GM19035 (cell line): ENCODE data around the gene RFX7.
"Not testable (repeated sequence)": the region's sequence is repeated elsewhere in the genome, so short reads cannot be mapped to it uniquely, and the experiment has no call there.

ENCODE experiments used
- ATAC-seq: cut with Tn5 transposase; IDR thresholded peaks from one replicate; pipeline ENCODE4 v1.9.1; 2021; ENCODE audit not compliant: unreplicated experiment

The RFX7 gene

GRCh38 chr15:56243163-56244037, at the start of gene RFX7:
RFX7 (minus strand) TSS chr15:56243879; CDS start chr15:56243285, 594 bp downstream.
- peak; percentile 49 for ATAC-seq

GRCh38 chr15:56292546-56293316, 49.1 kb upstream of the RFX7 start:
- no peak for ATAC-seq

DNA sequence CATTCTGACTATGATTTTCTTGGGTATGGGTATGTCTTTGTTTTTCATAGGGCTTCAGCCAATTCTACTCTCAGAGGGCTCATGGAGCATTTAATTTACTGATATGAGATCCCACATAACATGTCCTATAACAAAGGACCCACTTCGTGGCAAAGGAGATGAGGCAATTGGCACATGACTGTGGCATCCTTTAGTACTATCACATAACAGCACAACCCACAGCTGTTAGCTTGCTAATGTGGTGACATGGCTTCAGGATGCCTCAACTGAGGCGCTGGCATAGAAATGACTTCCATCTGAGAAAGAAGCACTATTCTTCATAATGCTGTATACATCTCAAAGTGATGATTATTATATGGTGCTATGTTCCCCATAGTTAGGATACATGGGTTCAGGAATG, 48.1 kb upstream of the RFX7 start:
- ATAC-seq: no peak

GRCh38 chr15:56286213-56286612, 42.5 kb upstream of the RFX7 start:
- ATAC-seq: no peak

DNA sequence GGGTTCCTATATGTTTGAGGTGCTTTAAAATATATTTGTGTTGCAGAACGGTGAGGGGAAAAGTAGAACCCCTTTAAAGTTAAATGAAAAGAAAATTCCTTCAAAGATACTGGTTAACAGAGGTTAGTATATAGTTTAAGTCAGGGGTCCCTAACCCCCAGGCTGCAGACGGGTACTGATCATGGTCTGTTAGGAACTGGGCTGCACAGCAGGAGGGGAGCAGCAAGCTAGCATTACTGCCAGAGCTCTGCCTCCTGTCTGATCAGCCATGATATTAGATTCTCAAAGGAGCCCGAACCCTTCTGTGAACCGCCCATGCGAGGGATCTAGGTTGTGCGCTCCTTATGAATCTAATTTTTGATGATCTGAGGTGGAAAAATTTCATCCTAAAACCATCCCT, 37.5 kb upstream of the RFX7 start:
- ATAC-seq: no peak

DNA sequence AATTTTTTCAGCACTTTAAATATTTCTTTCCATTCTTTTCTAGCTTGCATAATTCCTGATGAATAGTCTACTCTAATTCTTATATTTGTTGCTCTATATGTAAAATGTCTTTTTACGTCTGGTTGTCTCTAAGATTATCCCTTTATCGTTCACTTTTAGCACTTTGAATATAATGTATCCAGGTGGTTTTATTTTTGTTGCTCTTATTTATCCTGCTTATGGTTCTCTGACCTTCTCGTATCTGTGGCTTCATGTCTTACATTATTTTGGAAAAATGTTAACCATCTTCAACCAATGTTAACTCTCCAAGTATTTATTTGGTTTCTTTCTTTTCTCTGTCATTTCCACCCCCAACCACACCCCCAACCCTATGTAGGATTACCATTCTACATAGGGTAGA, 30.0 kb upstream of the RFX7 start:
- ATAC-seq: no peak

DNA sequence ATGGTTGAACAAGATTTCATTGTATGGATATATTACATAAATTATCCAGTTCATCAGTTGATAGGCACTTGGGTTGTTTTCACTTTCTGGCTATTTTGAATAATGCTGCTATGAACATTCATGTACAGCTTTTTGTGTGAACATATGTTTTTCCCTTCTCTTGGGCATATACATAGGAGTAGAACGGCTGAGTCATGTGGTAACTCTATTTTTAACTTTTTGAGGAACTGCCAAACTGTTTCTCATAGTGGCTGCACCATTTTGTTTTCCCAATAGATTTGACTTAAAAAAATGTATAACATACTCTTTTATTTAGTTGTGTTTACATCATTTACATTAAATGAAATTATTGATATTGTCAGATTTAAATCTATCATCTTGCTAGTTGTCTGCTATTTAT, 28.8 kb upstream of the RFX7 start:
- ATAC-seq: no peak

DNA sequence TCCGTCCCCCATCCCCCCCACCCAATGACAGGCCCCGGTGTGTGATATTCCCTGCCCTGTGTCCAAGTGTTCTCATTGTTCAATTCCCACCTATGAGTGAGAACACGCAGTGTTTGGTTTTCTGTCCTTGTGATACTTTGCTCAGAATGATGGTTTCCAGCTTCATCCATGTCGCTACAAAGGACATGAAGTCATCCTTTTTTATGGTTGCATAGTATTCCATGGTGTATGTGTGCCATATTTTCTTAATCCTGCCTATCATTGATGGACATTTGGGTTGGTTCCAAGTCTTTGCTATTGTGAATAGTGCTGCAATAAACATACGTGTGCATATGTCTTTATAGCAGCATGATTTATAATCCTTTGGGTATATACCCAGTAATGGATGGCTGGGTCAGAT, 22.8 kb upstream of the RFX7 start:
- ATAC-seq: not testable (repeated sequence)

DNA sequence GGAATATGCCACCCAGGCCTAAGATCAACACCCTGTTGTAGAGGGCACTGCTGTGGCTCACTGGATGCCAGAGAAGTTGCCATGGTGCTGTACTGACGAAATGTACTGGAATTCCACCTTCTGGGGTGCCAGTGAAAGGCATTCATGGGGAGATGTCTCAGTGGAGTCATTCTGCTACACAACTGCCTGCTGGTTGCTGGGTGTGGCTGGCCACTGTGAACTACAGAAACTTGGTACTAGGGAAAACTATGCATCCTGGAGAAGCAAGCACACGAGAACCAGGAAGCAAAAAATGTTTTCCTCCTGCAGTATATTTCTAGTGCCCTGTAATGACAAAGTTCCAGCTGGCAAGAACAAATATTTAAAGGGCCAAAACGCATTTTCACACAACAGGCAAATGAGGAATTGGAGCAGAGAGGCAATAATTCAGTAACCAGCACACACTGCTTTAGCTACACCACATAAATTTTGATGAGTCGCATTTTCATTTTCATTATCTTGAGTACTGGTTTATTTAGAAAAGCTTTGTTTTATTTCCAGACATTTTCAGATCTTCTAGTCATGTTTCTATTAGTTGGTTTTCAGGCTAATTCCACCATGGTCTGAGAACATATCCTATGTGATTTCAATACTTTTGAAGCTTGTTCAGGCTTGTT, 18.3 kb upstream of the RFX7 start:
- ATAC-seq: no peak

GRCh38 chr15:56257306-56257705, 13.6 kb upstream of the RFX7 start:
- not testable (repeated sequence) for ATAC-seq

- ATAC-seq: no peak
Observed at GRCh38 chr15:56254265-56254664, 10.6 kb upstream of the RFX7 start.

DNA sequence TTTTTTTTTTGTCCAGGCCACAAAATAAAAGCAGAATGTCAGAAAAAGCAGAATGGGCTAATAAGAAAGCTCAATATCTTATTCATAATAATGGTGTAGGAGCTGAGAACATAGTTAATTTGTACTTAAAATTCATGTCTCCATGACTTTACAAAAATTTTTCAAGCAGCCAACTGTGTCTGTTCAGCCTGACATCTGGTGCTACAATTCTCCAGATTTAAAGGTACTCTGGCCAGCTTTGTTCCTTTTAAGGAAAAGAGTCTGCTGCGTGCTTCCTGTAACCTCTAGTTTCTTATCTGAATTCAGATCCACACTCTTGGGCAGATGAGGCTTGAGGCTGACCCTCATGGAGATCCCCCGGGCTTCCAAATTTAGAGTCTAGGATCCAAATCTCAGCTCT, 8.7 kb upstream of the RFX7 start:
- no peak for ATAC-seq

- no peak for ATAC-seq
Observed at GRCh38 chr15:56251315-56252095, 7.8 kb upstream of the RFX7 start.

DNA sequence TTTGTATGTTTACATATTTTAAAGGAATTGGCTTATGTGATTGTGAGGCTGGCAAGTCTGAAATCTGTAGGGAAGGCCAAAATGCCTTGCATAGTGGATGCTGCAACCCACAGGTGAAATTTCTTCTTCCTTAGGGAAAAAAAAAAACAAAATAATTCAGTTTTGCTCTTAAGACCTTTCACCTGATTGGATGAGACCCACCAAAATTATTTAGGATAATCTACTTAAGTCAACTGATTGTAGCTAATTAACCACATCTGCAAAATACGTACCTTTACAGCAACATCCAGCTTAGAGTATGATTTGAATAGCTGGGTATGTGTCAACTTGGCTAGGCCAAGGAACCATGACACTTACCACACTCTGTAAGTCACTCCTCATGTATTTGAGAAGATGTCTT, 6.9 kb upstream of the RFX7 start:
- no peak for ATAC-seq

GRCh38 chr15:56249092-56249491, 5.4 kb upstream of the RFX7 start:
- ATAC-seq: no peak

GRCh38 chr15:56248311-56248992, 4.8 kb upstream of the RFX7 start:
- ATAC-seq: no peak

DNA sequence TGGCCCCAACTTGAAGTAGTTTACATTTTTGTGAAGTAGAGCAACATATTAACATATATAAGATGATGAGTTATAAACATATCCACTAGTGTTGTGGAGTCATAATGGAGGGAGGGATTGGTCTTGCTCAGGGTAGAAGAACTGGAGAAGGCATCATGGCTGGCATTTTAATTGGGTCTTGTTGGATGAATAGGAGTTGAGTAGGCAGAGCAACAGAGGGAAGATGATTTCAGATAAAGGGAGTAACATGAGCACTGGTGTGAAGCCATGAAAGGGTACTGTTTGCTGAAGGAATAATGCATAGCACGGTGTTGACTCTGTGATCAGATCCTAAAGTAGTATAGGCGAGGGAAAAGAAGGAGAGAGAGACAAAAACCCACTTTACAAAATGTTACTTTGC, 3.6 kb upstream of the RFX7 start:
- ATAC-seq: no peak

DNA sequence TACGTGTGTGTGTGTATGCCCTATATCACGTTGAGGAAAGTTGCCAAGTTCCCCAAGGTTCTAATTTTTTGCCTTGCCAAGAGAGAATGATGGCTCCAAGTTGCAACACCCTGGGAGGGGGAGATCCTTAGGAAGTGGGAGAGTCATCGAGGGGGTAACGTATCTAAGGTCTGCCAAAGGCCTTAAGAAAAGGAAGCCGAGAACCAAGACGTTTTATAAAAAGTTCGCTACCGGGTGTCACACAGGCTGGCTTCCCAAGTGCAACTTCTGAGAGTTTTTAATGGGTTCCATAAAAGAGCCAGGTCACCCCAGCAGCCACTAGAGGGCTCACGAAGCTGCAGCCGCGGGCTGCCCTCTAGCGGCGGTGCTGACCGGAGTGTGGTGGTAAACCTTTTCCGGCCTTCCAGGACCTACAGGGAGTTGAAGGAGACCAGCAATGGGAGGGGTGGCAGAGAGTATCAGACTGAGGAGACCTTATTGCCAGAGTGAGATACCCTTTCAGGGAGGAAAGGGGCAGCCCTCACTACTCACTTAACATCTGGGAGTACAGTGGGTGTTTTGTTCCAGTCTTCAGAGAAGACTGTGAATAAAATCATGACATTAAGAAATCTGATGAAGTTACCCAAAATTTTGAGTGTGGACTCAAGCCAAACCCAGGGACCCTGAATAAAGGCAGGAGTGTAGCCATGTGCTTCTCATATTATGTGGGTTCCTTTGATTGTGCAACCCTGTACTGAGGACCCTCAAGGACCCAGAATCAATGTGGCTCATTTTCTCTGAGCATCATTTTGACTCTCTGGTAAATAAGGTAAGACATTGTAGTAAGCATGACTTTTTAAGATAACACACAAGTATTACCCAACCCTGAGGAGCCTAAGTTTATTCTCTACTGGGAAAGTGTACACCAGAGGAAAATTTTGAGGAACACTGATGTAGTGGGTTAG, 2.5 kb upstream of the RFX7 start:
- peak; percentile 63 for ATAC-seq
